GM18517 (cell line): ENCODE measurements around the gene GET4.
"Not testable (repeated sequence)": the region's sequence is repeated elsewhere in the genome, so short reads cannot be mapped to it uniquely, and the experiment has no call there.

ENCODE experiments used
- ATAC-seq: cut with Tn5 transposase; IDR thresholded peaks from one replicate; pipeline ENCODE4 v1.9.1; 2021; ENCODE audit warnings: mild to moderate bottlenecking, moderate library complexity; ENCODE audit not compliant: unreplicated experiment

Gene GET4

GRCh38 chr7:845091-845490 is 31.3 kb upstream of the GET4 start:
- ATAC-seq = no peak

DNA sequence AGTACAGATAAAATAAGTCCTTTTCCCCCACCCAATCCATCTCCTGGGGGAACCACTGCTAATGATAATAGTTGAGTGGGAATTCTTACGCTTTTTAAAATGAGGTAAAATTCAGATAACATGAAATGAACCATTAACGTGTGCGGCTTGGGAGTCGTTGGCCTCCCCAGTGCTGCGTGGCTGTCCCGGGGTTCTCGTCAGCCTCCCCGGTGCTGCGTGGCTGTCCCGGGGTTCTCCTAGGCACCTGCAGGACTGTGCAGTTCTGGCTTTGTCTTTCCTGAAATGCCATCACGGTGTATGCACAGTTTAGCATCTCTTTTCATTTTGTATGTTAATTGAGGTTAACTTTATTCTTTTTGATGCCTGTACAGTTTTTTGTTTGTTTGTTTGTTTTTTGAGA is 30.6 kb upstream of the GET4 start:
- no peak for ATAC-seq

- ATAC-seq = not testable (repeated sequence)
Observed at GRCh38 chr7:846958-847650, 29.2 kb upstream of the GET4 start.

GRCh38 chr7:847728-848127 is 28.6 kb upstream of the GET4 start:
- not testable (repeated sequence) for ATAC-seq

GRCh38 chr7:849145-849544 is 27.2 kb upstream of the GET4 start:
- ATAC-seq = no peak

GRCh38 chr7:849781-850180 is 26.6 kb upstream of the GET4 start:
- ATAC-seq = no peak

GRCh38 chr7:851204-851603 is 25.1 kb upstream of the GET4 start:
- no peak for ATAC-seq

GRCh38 chr7:853366-854117 is 22.8 kb upstream of the GET4 start:
- no peak for ATAC-seq

- no peak for ATAC-seq
Observed at GRCh38 chr7:854118-854775, 22.1 kb upstream of the GET4 start.

DNA sequence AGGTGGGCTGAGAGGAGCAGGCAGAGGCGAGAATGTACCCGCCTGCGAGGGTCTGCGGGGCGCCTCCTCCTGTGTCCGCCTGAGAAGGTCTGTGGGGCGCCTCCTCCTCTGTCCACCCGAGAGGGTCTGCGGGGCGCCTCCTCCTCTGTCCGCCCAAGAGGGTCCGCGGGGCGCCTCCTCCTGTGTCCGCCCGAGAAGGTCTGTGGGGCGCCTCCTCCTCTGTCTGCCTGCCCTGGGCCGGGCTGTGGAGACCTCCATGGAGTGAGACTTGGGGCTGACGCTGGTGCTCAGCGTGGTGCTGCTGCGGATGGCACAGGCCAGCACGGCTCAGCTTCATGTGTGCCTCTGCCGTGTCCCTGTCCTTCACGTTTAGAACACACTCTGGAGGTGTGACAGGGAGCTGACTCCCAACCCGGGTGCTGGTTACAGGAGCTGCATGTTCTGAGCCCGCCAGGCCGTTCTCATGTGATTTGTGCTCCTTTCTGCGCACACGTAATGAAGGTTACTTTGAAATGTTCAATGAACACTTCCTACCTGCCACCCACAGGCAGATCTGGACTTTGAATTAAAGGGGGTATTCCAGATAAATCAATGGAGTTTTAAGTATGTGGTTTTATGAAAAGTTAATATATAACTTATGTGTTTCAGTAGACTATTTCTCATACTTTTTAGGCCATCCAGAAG is 20.5 kb upstream of the GET4 start:
- no peak for ATAC-seq

DNA sequence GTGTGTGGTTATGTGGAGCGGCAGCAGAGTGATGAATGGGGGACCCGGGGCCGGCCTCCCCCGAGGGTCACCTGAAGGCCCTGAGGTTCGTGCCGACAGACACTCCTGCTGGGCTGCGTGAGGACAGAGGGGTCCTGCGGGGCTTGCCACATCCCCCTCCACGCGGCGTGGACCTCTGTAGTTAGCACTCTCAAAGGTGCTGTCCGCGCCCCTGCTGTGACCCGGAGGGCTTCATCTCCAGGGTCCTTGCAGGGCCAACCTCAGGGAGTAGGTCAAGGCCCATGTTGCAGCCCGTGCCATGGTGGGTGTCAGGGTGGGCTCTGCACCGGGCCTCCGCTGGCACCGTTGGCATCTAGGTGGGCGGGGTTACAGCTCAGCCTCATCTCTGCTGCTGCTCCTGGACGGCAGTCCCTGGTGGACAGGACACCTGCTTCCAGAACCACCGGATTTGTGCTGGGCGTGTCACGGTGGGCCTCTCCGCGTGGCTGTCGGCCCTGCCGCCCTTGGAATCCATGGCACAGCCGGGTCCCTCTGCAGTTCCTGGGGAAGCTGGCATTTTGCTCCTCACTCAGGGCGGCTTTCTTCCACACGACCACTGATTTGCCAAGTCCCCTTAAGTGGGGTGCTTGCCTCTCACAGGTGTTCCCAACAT is 19.8 kb upstream of the GET4 start:
- ATAC-seq = no peak

- ATAC-seq = no peak
Observed at GRCh38 chr7:857661-858060, 18.7 kb upstream of the GET4 start.

DNA sequence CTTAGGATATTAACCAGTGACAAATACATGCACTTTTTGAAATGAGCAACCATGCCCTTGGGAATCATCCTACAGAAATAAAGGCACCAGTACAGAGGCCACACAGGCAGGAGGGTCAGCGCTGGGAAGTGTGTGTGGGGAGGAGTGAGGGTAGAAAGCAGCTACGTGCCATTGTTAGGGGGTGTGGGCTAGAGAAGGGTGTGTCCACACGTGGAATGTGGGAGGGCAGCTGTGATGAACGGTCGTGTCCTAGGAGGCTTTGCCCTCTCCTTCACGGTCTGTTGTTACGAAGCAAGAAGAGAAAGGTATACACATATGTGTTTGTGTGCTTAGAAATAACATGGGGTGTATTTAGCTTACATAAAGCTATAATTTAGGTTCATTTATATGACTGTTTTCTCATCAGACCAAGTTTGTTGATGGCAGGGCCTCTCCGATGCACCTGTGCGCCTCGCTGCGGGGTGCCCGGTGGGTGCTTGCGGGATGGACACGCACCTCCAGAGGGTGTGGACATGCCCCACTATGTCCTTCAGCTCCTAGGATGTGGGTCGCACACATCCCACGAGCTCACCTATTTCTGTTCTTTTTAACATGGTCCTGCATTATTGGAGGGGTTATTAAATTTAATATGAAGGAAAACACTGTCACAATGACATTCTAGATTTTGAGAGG is 16.9 kb upstream of the GET4 start:
- ATAC-seq = no peak

DNA sequence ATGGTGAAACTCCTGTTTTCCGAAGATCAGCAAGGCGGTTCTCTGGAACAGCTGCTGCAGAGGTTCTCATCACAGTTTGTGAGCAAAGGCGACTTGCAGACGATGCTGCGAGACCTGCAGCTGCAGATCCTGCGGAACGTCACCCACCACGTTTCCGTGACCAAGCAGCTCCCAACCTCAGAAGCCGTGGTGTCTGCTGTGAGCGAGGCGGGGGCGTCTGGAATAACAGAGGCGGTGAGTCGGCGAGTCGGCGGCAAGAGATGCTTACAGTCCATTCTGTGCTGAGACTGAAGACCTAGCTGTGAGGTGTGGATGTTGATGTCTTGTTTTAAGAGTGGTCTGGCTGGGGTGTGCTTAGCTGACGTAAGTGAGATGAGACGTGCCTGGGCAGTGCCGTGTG is 16.2 kb upstream of the GET4 start:
- ATAC-seq = no peak

DNA sequence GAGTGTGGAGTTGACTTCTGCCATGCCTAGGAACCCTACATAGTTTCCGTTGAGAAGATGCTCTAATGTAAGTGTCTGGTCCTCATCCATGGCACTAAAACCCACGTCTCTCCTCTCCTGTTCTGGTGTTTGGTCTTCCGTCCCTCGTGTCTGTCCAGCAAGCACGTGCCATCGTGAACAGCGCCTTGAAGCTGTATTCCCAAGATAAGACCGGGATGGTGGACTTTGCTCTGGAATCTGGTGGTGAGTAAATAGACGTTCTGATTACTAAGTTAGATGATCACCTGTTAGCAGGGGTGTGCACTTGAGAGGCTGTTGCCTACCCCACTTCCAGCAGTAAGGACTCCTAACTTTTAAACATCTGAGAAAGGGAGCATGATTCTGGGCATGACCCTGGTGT is 15.1 kb upstream of the GET4 start:
- ATAC-seq = no peak

DNA sequence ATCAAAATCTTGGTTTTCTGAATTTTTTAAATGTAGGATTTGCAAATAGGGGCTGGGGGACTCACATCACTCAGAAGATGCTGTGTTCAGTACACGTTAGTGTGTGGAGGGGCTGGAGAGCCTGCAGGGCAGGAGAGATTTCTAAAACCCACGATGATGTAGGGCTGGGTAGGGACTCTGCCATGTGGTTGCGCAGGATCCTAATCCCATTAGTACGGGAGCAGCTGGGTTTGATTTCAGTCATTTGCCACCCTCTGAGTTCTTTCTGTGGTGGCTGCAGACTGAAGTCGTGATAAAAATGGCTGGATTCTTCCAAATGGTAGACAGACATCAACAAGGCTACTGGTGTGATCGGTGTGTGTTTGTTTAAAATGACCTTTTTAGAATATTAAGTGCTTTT is 14.2 kb upstream of the GET4 start:
- no peak for ATAC-seq

DNA sequence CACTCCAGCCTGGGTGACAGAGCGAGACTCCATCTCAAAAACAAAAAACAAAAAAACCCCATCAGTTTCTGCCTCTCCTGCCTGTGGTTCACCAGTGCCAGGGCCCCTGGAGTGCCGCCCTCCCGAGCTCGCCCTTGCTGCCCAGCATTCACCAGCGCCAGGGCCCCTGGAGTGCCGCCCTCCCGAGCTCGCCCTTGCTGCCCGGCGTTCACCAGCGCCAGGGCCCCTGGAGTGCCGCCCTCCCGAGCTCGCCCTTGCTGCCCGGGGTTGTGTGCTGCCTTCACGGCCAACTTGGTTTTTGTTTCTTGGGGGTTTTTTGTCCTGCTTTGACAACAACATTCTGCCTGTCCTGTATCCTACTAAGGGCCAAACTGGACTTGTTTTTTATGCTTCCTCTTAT is 13.2 kb upstream of the GET4 start:
- no peak for ATAC-seq

DNA sequence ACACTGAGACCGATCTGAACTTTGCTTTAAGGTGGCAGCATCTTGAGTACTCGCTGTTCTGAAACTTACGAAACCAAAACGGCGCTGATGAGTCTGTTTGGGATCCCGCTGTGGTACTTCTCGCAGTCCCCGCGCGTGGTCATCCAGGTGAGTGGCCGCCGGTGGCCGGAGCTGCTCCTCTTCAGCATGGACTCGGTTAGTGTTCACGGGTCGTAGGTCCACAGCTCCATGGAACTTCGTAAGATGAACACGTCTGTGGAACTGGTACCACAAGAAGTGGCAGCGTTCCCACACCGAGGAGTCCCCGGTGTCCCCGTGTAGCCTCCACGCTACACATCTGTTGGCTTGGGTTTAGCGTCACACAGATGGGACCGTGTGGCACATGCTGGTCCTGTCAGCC is 10.4 kb upstream of the GET4 start:
- no peak for ATAC-seq

GRCh38 chr7:867001-867405 is 9.4 kb upstream of the GET4 start:
- no peak for ATAC-seq

DNA sequence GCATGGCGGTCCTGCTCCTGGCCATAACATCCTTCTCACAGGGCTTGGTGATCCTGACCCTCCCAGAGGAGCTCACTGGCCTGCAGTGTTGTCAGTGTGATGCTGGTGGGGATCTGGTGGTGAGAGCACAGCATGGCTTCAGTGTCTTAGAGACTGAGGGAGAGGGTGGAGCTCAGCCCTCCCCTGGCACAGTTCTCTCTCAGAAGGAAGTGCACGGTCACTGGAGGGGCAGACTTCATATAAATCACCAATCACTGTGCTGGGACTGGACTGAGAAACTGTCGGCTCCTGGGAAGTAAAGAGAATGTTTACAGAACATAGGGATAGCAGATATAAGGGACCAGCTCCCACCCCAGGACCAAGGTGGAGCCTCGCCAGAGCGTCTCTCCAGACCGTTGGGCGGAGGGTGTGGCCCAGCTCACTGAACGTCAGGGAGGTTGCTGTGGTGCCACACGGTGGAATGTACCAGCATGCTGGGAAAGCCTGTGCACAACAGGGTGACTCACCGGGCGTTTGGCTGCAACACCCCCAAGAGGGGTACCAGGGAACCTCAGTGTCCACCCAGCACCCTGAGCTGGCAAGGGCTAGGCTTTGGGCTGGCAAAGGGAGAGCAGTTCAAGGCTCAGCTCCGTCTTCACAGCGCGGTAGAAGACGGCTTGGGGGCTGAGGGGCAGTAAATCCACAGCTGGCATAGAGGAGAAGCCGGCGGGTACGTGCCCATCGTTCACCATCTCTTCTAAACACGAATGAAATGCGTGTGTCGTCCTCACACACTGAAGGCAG is 8.8 kb upstream of the GET4 start:
- ATAC-seq = no peak
